ENCODE measurements around the gene ANKMY2.

ANKMY2 gene

DNA sequence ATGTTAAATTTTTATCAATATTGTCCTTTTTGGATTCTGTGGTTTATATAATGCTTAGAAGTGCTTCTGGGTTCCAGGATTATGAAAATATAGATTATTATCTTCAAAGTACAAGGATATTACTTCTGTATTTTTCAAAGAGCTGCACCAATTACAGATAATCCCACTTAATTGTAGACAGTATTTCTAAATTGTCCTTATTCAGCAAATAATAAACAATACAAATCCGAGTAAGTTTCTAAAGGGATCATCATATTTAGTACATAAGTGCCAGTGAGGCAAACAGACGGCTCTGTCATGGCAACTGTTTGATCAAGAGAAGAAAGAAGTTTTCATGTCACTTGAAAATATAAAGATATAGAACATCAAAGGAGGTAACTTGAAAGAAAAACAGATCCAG is 19.2 kb downstream of the ANKMY2 start:
- no peaks in the 10 kb centered on the region for H3K9me3 ChIP-seq (ENCODE audit: insufficient read depth, low read length)
- no peak overlapping the region for H3K4me2 ChIP-seq (ENCODE audit: low read depth, low read length, poor library complexity, severe bottlenecking)
- H3K79me2 ChIP-seq (ENCODE audit: insufficient read depth, low read length), result no peaks in the 10 kb centered on the region
- H2AFZ ChIP-seq (ENCODE audit: low read depth, low read length, severe bottlenecking), result no peak overlapping the region
- no peaks in the 10 kb centered on the region for H4K20me1 ChIP-seq (ENCODE audit: low read depth, low read length)
- TF ChIP-seq EZH2phosphoT487 (conservative IDR thresholded peaks at IDR 0.05; ENCODE audit: low read length) (no peak), CTCF (IDR thresholded peaks at IDR 0.05; ENCODE audit: insufficient read depth, low read length, poor library complexity, severe bottlenecking) (no peak)
- H3K4me3 ChIP-seq (ENCODE audit: insufficient read depth, low read length, poor library complexity, severe bottlenecking), result no peak overlapping the region
- no peak overlapping the region for H3K27ac ChIP-seq (ENCODE audit: low read depth, low read length)
- no peak overlapping the region for H3K9ac ChIP-seq (ENCODE audit: low read length)
- H3K27me3 ChIP-seq (ENCODE audit: low read length), result no peaks in the 10 kb centered on the region
- H3F3A ChIP-seq (ENCODE audit: insufficient read depth), result no peaks in the 10 kb centered on the region
- no peaks in the 10 kb centered on the region; the same call in 1 of the 2 replicates for H3K36me3 ChIP-seq (ENCODE audit: low read length)
- no peaks in the 10 kb centered on the region for H3K9me2 ChIP-seq (replicated peaks; ENCODE audit: insufficient read depth, low read length)

- Histone ChIP-seq H3K9ac (ENCODE audit: low read length) (no peak overlapping the region), H3K4me3 (ENCODE audit: insufficient read depth, low read length, poor library complexity, severe bottlenecking) (no peak overlapping the region), H3K27ac (ENCODE audit: low read depth, low read length) (no peak overlapping the region), H3K9me3 (ENCODE audit: insufficient read depth, low read length) (no peaks in the 10 kb centered on the region), H3K4me2 (ENCODE audit: low read depth, low read length, poor library complexity, severe bottlenecking) (no peak overlapping the region), H3K36me3 (ENCODE audit: low read length) (peaks cover 5% of the 10 kb centered on the region; the same call in 1 of the 2 replicates), H3K9me2 (replicated peaks; ENCODE audit: insufficient read depth, low read length) (no peaks in the 10 kb centered on the region), H3F3A (ENCODE audit: insufficient read depth) (no peaks in the 10 kb centered on the region), H2AFZ (ENCODE audit: low read depth, low read length, severe bottlenecking) (no peak overlapping the region), H3K79me2 (ENCODE audit: insufficient read depth, low read length) (no peaks in the 10 kb centered on the region), H3K27me3 (ENCODE audit: low read length) (no peaks in the 10 kb centered on the region), H4K20me1 (ENCODE audit: low read depth, low read length) (no peaks in the 10 kb centered on the region)
- TF ChIP-seq CTCF (IDR thresholded peaks at IDR 0.05; ENCODE audit: insufficient read depth, low read length, poor library complexity, severe bottlenecking) (no peak), EZH2phosphoT487 (conservative IDR thresholded peaks at IDR 0.05; ENCODE audit: low read length) (no peak)
These were observed 25.6 kb downstream of the ANKMY2 start for GRCh38 chr7:16619979-16620408.

- Histone ChIP-seq H3K9me3 (ENCODE audit: insufficient read depth, low read length) (no peaks in the 10 kb centered on the region), H3K27me3 (ENCODE audit: low read length) (no peaks in the 10 kb centered on the region), H3K27ac (ENCODE audit: low read depth, low read length) (no peak overlapping the region), H3K4me3 (ENCODE audit: insufficient read depth, low read length, poor library complexity, severe bottlenecking) (no peak overlapping the region), H2AFZ (ENCODE audit: low read depth, low read length, severe bottlenecking) (no peak overlapping the region), H3K9ac (ENCODE audit: low read length) (no peak overlapping the region), H3K9me2 (replicated peaks; ENCODE audit: insufficient read depth, low read length) (no peaks in the 10 kb centered on the region), H4K20me1 (ENCODE audit: low read depth, low read length) (no peaks in the 10 kb centered on the region), H3K4me2 (ENCODE audit: low read depth, low read length, poor library complexity, severe bottlenecking) (no peak overlapping the region), H3K79me2 (ENCODE audit: insufficient read depth, low read length) (no peaks in the 10 kb centered on the region), H3F3A (ENCODE audit: insufficient read depth) (no peaks in the 10 kb centered on the region), H3K36me3 (ENCODE audit: low read length) (peaks cover 5% of the 10 kb centered on the region; the same call in 1 of the 2 replicates)
- TF ChIP-seq EZH2phosphoT487 (conservative IDR thresholded peaks at IDR 0.05; ENCODE audit: low read length), result no peak
- TF ChIP-seq CTCF (IDR thresholded peaks at IDR 0.05; ENCODE audit: insufficient read depth, low read length, poor library complexity, severe bottlenecking), result no peak
These were observed 29.0 kb downstream of the ANKMY2 start for GRCh38 chr7:16616542-16616941.
